Body of pancreas (tissue), 4 donors: ENCODE measurements around the gene TRMT6.

Source experiments
- CTCF ChIP-seq, 7 experiments: fragments of 450-650 bp in 4 of 7; fragments of 200-600 bp in 3 of 7; sonication (generic) in 3 of 7; IDR thresholded peaks; one replicate each; pipeline ENCODE4 v1.5.1; 2016 to 2019; ENCODE audit warnings: antibody characterized with exemption in 7 of 7
- POLR2A ChIP-seq, 3 donors: fragments of 450-650 bp; IDR thresholded peaks; one replicate each; pipeline ENCODE4 v1.6.1; 2016; ENCODE audit warnings: antibody characterized with exemption in 3 of 3, mild to moderate bottlenecking in 2 of 3

- no peak for TF ChIP-seq POLR2A (IDR thresholded peaks at IDR 0.05)
- no peak for TF ChIP-seq CTCF (IDR thresholded peaks at IDR 0.05)
These were observed 30.6 kb upstream of the TRMT6 start for GRCh38 chr20:5980720-5981538.
